HG03175 (cell line): ENCODE measurements around the gene TMEM8B.

Experiments
- ATAC-seq: cut with Tn5 transposase; IDR thresholded peaks from one replicate; pipeline ENCODE4 v1.9.1; 2021; ENCODE audit warnings: mild to moderate bottlenecking, moderate library complexity; ENCODE audit not compliant: unreplicated experiment

TMEM8B gene

GRCh38 chr9:35829084-35829763 is at the start of gene TMEM8B:
Gene TMEM8B, plus strand, starts transcription at chr9:35829228. Its CDS starts 220 bp downstream, at chr9:35829448.
- ATAC-seq: peak; percentile 84

GRCh38 chr9:35781066-35781465 is 48.0 kb upstream of the TMEM8B start:
- ATAC-seq: no peak

- ATAC-seq: no peak
Observed at GRCh38 chr9:35783418-35783817, 45.6 kb upstream of the TMEM8B start.

GRCh38 chr9:35789541-35789940 is 39.5 kb upstream of the TMEM8B start:
- ATAC-seq: no peak

- ATAC-seq: no peak
Observed at GRCh38 chr9:35790025-35790384, 39.0 kb upstream of the TMEM8B start.

- peak; percentile 55 for ATAC-seq
Observed at GRCh38 chr9:35790385-35791296, 38.4 kb upstream of the TMEM8B start.

GRCh38 chr9:35791297-35791921 is 37.6 kb upstream of the TMEM8B start, which contains the start of gene NPR2:
Gene NPR2, plus strand, starts transcription at chr9:35791591. Its CDS starts 818 bp downstream, at chr9:35792409.
- no peak for ATAC-seq

GRCh38 chr9:35792024-35792813 is 36.8 kb upstream of the TMEM8B start:
- no peak for ATAC-seq

GRCh38 chr9:35792826-35793225 is 36.2 kb upstream of the TMEM8B start:
- no peak for ATAC-seq

- no peak for ATAC-seq
Observed at GRCh38 chr9:35793461-35793860, 35.6 kb upstream of the TMEM8B start.

- ATAC-seq: no peak
Observed at GRCh38 chr9:35795695-35796094, 33.3 kb upstream of the TMEM8B start.

GRCh38 chr9:35797311-35798109 is 31.5 kb upstream of the TMEM8B start:
- ATAC-seq: no peak

- ATAC-seq: no peak
Observed at GRCh38 chr9:35798658-35799374, 30.2 kb upstream of the TMEM8B start.

GRCh38 chr9:35800530-35800929 is 28.5 kb upstream of the TMEM8B start:
- ATAC-seq: no peak

- no peak for ATAC-seq
Observed at GRCh38 chr9:35801328-35802128, 27.5 kb upstream of the TMEM8B start.

- ATAC-seq: no peak
Observed at GRCh38 chr9:35806101-35806500, 22.9 kb upstream of the TMEM8B start.

GRCh38 chr9:35808433-35808832 is 20.6 kb upstream of the TMEM8B start:
- no peak for ATAC-seq

GRCh38 chr9:35810122-35810521 is 18.9 kb upstream of the TMEM8B start:
- ATAC-seq: no peak
